ENCODE data around the gene GOLGA1.

GOLGA1 gene

GRCh38 chr9:124878021-124878420, 62.9 kb downstream of the GOLGA1 start:
- peaks cover 5% of the 10 kb centered on the region for H3K4me1 ChIP-seq (ENCODE audit: low read depth, poor library complexity, severe bottlenecking)
- no peaks in the 10 kb centered on the region for H3K36me3 ChIP-seq (ENCODE audit: insufficient read depth)
- no peak overlapping the region for H3K4me3 ChIP-seq (IDR thresholded peaks at IDR 0.05; ENCODE audit: insufficient read depth, low read depth, low read length)
- peaks cover 16% of the 10 kb centered on the region for H3K79me2 ChIP-seq (ENCODE audit: insufficient read depth, low read depth)
- H3K27me3 ChIP-seq (ENCODE audit: insufficient read depth, low read depth) = no peaks in the 10 kb centered on the region
- H3K9ac ChIP-seq = no peak overlapping the region
- no peaks in the 10 kb centered on the region; the same call in 1 of the 2 replicates for H4K20me1 ChIP-seq (ENCODE audit: insufficient read depth)
- H2AFZ ChIP-seq (ENCODE audit: low read depth) = no peak overlapping the region
- no peak for TF ChIP-seq CTCF (conservative IDR thresholded peaks at IDR 0.05; ENCODE audit: low read depth, low read length)
- no peak overlapping the region for H3K4me2 ChIP-seq
- H3K27ac ChIP-seq = no peak overlapping the region

GRCh38 chr9:124877021-124877782, 63.7 kb downstream of the GOLGA1 start:
- no peak for TF ChIP-seq CTCF (conservative IDR thresholded peaks at IDR 0.05; ENCODE audit: low read depth, low read length)
- no peaks in the 10 kb centered on the region for H3K27me3 ChIP-seq (ENCODE audit: insufficient read depth, low read depth)
- no peaks in the 10 kb centered on the region for H3K36me3 ChIP-seq (ENCODE audit: insufficient read depth)
- no peak overlapping the region for H3K4me3 ChIP-seq (IDR thresholded peaks at IDR 0.05; ENCODE audit: insufficient read depth, low read depth, low read length)
- no peak overlapping the region for H3K27ac ChIP-seq
- no peak overlapping the region for H3K9ac ChIP-seq
- peaks cover 13% of the 10 kb centered on the region for H3K4me1 ChIP-seq (ENCODE audit: low read depth, poor library complexity, severe bottlenecking)
- H3K4me2 ChIP-seq = no peak overlapping the region
- no peaks in the 10 kb centered on the region; the same call in 1 of the 2 replicates for H4K20me1 ChIP-seq (ENCODE audit: insufficient read depth)
- H3K79me2 ChIP-seq (ENCODE audit: insufficient read depth, low read depth) = peaks cover 24% of the 10 kb centered on the region
- no peak overlapping the region for H2AFZ ChIP-seq (ENCODE audit: low read depth)

GRCh38 chr9:124875501-124875900, 65.4 kb downstream of the GOLGA1 start:
- no peak overlapping the region for H3K4me3 ChIP-seq (IDR thresholded peaks at IDR 0.05; ENCODE audit: insufficient read depth, low read depth, low read length)
- H3K36me3 ChIP-seq (ENCODE audit: insufficient read depth) = no peaks in the 10 kb centered on the region
- no peaks in the 10 kb centered on the region; the same call in none of the 2 replicates for H4K20me1 ChIP-seq (ENCODE audit: insufficient read depth)
- H3K27ac ChIP-seq = no peak overlapping the region
- no peak overlapping the region for H2AFZ ChIP-seq (ENCODE audit: low read depth)
- H3K4me2 ChIP-seq = no peak overlapping the region
- no peaks in the 10 kb centered on the region for H3K27me3 ChIP-seq (ENCODE audit: insufficient read depth, low read depth)
- TF ChIP-seq CTCF (conservative IDR thresholded peaks at IDR 0.05; ENCODE audit: low read depth, low read length) = no peak
- no peak overlapping the region for H3K9ac ChIP-seq
- H3K4me1 ChIP-seq (ENCODE audit: low read depth, poor library complexity, severe bottlenecking) = peaks cover 30% of the 10 kb centered on the region
- peaks cover 41% of the 10 kb centered on the region for H3K79me2 ChIP-seq (ENCODE audit: insufficient read depth, low read depth)

- H3K27ac ChIP-seq = no peak overlapping the region
- H4K20me1 ChIP-seq (ENCODE audit: insufficient read depth) = no peaks in the 10 kb centered on the region; the same call in none of the 2 replicates
Observed at GRCh38 chr9:124873664-124874063, 67.2 kb downstream of the GOLGA1 start.

More at GRCh38 chr9:124873664-124874063, 67.2 kb downstream of the GOLGA1 start:
- H3K4me1 ChIP-seq (ENCODE audit: low read depth, poor library complexity, severe bottlenecking) = peaks cover 30% of the 10 kb centered on the region
- H3K27me3 ChIP-seq (ENCODE audit: insufficient read depth, low read depth) = no peaks in the 10 kb centered on the region
- no peak overlapping the region for H2AFZ ChIP-seq (ENCODE audit: low read depth)
- H3K9ac ChIP-seq = no peak overlapping the region
- H3K4me3 ChIP-seq (IDR thresholded peaks at IDR 0.05; ENCODE audit: insufficient read depth, low read depth, low read length) = no peak overlapping the region
- TF ChIP-seq CTCF (conservative IDR thresholded peaks at IDR 0.05; ENCODE audit: low read depth, low read length) = no peak
- H3K4me2 ChIP-seq = no peak overlapping the region
- H3K36me3 ChIP-seq (ENCODE audit: insufficient read depth) = no peaks in the 10 kb centered on the region
- peaks cover 55% of the 10 kb centered on the region for H3K79me2 ChIP-seq (ENCODE audit: insufficient read depth, low read depth)
